GM12874 (cell line): ENCODE measurements around the gene RFX1.

Experiments used
- TF ChIP-seq, protein P1 (sequence below): IDR thresholded peaks from 2 replicates; pipeline ENCODE4 v1.5.1; 2011; ENCODE audit warnings: low read depth, mild to moderate bottlenecking, control low read depth, low read length, moderate library complexity; ENCODE audit not compliant: insufficient read depth

Gene RFX1

DNA sequence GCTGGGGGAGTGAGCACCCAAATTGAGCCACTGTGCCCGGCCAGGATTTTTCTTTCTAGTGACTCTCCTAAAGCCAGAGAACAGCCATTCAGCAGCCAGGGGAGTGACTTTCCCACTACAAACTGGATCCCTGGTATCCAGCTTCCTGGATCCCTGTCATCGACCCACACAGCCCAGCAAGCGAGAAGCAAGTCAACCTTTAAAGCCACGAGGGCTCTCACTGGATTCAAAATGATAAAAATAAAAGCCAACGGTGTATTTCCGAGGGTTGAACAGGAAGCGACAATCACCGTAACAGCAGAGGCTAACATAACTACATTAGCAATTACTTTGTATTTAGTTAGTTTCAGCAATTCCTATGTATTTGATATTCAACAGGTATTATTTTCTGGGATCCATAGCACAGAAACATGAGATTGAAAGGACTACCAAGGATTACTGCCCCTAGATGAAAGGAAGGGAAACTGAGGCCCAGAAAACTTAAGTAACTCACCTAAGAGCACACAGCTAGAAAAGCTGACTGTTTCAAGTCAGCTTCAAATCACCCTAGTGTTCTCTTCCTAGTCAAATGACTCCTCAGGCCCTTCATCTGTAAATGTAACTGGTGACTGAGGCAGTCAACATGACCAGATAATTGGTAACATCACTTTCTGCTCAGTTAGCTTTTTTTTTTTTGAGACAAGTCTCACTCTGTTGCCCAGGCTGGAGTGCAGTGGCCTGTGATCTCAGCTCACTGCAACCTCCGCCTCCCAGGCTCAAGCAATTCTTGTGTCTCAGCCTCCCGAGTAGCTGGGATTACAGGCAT lies 2.7 kb downstream of the RFX1 start:
- TF ChIP-seq, protein P1, sequence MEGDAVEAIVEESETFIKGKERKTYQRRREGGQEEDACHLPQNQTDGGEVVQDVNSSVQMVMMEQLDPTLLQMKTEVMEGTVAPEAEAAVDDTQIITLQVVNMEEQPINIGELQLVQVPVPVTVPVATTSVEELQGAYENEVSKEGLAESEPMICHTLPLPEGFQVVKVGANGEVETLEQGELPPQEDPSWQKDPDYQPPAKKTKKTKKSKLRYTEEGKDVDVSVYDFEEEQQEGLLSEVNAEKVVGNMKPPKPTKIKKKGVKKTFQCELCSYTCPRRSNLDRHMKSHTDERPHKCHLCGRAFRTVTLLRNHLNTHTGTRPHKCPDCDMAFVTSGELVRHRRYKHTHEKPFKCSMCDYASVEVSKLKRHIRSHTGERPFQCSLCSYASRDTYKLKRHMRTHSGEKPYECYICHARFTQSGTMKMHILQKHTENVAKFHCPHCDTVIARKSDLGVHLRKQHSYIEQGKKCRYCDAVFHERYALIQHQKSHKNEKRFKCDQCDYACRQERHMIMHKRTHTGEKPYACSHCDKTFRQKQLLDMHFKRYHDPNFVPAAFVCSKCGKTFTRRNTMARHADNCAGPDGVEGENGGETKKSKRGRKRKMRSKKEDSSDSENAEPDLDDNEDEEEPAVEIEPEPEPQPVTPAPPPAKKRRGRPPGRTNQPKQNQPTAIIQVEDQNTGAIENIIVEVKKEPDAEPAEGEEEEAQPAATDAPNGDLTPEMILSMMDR: no peak

GRCh38 chr19:14002571-14003250 lies 3.4 kb downstream of the RFX1 start:
- TF ChIP-seq, protein P1: no peak

- TF ChIP-seq, protein P1: no peak
These were observed 5.3 kb downstream of the RFX1 start for GRCh38 chr19:14000691-14001375.

- TF ChIP-seq, protein P1: no peak
These were observed 7.0 kb downstream of the RFX1 start for GRCh38 chr19:13999085-13999484.

DNA sequence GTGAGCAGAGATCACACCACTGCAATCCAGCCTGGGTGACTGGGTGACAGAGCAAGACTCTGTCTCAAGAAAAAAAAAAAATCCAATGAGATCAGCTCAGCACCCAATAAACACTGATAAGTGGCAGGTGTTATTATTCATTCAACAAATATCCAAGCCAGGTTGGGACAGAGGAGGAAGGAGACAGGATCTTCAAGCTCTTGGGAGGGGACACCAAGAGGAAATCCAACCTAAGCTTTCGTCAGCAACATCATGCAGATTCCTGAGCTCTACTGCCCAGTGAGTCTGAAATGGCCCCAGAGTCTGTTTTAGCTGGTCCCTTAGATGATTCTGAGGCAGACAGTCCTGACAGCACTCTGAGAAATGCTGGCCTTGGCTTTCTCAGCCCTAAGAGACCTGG lies 7.7 kb downstream of the RFX1 start:
- TF ChIP-seq, protein P1: no peak

- TF ChIP-seq, protein P1: no peak
These were observed 8.5 kb downstream of the RFX1 start for GRCh38 chr19:13997631-13997962.

DNA sequence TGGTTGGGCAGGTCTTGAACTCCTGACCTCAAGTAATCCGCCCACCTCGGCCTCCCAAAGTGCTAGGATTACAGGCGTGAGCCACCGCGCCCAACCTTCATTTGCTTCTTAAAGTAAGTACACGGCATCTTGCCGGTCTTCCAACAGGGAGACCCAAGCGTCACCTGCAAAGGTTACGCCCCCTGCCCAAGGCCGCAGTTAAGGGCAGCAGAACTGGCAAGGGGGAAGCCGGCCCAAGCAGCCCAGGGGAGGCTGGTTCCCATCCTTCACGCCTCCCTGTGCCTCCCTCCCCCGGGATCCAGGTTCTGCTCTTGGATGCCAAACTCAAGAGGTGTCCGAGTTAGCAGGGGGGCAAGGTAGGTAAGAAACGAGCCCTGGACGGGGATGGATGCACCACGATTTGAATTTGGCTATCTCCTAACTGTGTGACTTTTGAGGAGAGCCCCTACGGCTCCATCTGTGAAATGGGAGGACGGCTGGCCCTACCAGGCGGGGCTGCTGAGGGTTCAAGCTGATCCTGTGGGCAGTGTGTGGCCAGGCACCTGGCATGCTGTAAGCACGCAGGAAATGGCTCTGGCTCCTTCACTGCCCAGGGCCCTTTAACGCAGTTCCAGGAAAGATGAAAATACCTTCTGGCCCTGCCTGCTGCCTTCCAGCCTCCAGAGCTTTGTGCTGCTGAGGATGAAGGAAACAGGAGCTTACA lies 9.0 kb downstream of the RFX1 start:
- TF ChIP-seq, protein P1: no peak
